NCI-H146 (cell line): Measurements from ENCODE around the gene KIR2DL1.
"Not testable (repeated sequence)": the region's sequence is repeated elsewhere in the genome, so short reads cannot be mapped to it uniquely, and the experiment has no call there.

Experiments used
- DNase-seq: peaks from one replicate; lab custom pipeline; 2025; lab: John Stamatoyannopoulos, UW

The KIR2DL1 gene

DNA sequence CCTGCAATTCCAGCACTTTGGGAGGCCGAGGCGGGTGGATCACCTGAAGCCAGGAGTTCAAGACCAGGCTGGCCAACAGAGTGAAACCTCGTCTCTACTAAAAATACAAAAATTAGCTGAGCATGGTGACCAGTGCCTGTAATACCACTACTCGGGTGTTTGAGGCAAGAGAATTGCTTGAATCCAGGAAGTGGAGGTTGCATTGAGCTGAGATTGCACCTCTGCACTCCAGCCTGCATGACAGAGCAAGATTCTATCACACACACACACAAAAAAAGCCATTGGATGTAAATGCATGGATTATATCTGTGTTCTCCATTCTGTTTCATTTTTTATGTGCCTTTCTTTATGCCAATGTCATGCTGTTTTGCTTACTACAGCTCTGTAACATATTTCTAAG lies 54.8 kb downstream of the KIR2DL1 start:
- not testable (repeated sequence) for DNase-seq

GRCh38 chr19:54825326-54825725 lies 55.7 kb downstream of the KIR2DL1 start:
- DNase-seq, result not testable (repeated sequence)

DNA sequence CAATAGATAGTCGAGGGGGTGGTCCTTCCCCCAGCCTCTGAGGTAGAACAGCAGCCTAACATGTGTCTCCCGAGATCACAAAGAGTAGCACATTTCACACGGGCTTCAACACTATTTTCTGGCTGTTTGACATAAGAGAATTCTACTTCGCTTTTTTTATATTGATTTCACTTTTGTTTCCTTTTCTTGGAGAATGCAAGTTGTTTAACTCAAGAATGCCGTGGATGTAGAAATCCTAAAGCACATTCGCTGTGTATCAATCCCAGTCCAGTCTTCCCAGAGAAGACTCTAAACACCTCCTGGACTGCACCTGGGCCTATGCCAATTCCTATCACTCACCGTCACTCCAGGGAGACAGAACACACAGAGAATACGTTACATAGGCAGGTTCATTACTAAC lies 58.5 kb downstream of the KIR2DL1 start:
- not testable (repeated sequence) for DNase-seq

GRCh38 chr19:54832496-54832895 lies 62.9 kb downstream of the KIR2DL1 start, which contains the start of gene KIR2DS4:
Gene KIR2DS4, plus strand, starts transcription at chr19:54832676.
- DNase-seq, result not testable (repeated sequence)
